ENCODE measurements around the gene PPP6R2. TPM values are rescaled to one million over a fixed set of nuclear protein-coding genes. Genes with fewer than 3 reads are reported as not detected.

PPP6R2 gene
- total and polyA plus RNA-seq, 9 of the 15 experiments (the other 6 are each of a cell fraction or from before 2014, with no cell fraction given): 0.32 to 39.8 (median 21.4) TPM

DNA sequence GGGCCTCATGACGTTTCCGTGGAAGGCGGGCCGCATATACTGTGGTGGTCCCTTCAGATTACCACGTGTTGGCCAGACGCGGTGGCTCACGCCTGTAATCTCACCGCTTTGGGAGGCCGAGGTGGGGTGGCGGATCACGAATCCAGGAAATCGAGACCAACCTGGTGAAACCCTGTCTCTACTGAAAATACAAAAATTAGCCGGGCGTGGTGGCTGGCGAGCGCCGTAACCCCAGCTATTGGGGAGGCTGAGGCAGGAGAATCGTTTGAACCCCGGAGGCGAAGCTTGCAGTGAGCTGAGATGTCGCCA is 15.5 kb upstream of the PPP6R2 start (continued):
- TF ChIP-seq, protein P1, sequence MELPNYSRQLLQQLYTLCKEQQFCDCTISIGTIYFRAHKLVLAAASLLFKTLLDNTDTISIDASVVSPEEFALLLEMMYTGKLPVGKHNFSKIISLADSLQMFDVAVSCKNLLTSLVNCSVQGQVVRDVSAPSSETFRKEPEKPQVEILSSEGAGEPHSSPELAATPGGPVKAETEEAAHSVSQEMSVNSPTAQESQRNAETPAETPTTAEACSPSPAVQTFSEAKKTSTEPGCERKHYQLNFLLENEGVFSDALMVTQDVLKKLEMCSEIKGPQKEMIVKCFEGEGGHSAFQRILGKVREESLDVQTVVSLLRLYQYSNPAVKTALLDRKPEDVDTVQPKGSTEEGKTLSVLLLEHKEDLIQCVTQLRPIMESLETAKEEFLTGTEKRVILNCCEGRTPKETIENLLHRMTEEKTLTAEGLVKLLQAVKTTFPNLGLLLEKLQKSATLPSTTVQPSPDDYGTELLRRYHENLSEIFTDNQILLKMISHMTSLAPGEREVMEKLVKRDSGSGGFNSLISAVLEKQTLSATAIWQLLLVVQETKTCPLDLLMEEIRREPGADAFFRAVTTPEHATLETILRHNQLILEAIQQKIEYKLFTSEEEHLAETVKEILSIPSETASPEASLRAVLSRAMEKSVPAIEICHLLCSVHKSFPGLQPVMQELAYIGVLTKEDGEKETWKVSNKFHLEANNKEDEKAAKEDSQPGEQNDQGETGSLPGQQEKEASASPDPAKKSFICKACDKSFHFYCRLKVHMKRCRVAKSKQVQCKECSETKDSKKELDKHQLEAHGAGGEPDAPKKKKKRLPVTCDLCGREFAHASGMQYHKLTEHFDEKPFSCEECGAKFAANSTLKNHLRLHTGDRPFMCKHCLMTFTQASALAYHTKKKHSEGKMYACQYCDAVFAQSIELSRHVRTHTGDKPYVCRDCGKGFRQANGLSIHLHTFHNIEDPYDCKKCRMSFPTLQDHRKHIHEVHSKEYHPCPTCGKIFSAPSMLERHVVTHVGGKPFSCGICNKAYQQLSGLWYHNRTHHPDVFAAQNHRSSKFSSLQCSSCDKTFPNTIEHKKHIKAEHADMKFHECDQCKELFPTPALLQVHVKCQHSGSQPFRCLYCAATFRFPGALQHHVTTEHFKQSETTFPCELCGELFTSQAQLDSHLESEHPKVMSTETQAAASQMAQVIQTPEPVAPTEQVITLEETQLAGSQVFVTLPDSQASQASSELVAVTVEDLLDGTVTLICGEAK (IDR thresholded peaks at IDR 0.05): no peak
- TF ChIP-seq, protein P1 (CRISPR knock-in tag; IDR thresholded peaks at IDR 0.05): no peak
- TF ChIP-seq MTA2 (IDR thresholded peaks at IDR 0.05; ENCODE audit: low read depth): no peak
- no peak for TF ChIP-seq GATAD2A (IDR thresholded peaks at IDR 0.05)
- TF ChIP-seq GATA2 (CRISPR knock-in tag; IDR thresholded peaks at IDR 0.05): no peak
- TF ChIP-seq ZNF347 (CRISPR knock-in tag; IDR thresholded peaks at IDR 0.05; ENCODE audit: low read depth): no peak
- TF ChIP-seq HDAC3 (IDR thresholded peaks at IDR 0.05; ENCODE audit: borderline replicate concordance, partially characterized antibody): no peak
- no peak for TF ChIP-seq ZSCAN29 (IDR thresholded peaks at IDR 0.05)
- no peak for TF ChIP-seq PTBP1 (IDR thresholded peaks at IDR 0.05; ENCODE audit: low read depth, low read length)
- no peak for TF ChIP-seq THRAP3 (IDR thresholded peaks at IDR 0.05; ENCODE audit: borderline replicate concordance)
- TF ChIP-seq, protein P2, sequence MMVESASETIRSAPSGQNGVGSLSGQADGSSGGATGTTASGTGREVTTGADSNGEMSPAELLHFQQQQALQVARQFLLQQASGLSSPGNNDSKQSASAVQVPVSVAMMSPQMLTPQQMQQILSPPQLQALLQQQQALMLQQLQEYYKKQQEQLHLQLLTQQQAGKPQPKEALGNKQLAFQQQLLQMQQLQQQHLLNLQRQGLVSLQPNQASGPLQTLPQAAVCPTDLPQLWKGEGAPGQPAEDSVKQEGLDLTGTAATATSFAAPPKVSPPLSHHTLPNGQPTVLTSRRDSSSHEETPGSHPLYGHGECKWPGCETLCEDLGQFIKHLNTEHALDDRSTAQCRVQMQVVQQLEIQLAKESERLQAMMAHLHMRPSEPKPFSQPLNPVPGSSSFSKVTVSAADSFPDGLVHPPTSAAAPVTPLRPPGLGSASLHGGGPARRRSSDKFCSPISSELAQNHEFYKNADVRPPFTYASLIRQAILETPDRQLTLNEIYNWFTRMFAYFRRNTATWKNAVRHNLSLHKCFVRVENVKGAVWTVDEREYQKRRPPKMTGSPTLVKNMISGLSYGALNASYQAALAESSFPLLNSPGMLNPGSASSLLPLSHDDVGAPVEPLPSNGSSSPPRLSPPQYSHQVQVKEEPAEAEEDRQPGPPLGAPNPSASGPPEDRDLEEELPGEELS (CRISPR knock-in tag; IDR thresholded peaks at IDR 0.05; ENCODE audit: borderline replicate concordance): no peak
- TF ChIP-seq, protein P3, sequence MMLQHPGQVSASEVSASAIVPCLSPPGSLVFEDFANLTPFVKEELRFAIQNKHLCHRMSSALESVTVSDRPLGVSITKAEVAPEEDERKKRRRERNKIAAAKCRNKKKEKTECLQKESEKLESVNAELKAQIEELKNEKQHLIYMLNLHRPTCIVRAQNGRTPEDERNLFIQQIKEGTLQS (IDR thresholded peaks at IDR 0.05): no peak
- TF ChIP-seq, protein P3 (CRISPR knock-in tag; conservative IDR thresholded peaks at IDR 0.05): no peak
- TF ChIP-seq PCBP2 (IDR thresholded peaks at IDR 0.05; ENCODE audit: low read depth, low read length, poor library complexity, severe bottlenecking): no peak
- TF ChIP-seq TCFL5 (CRISPR knock-in tag; conservative IDR thresholded peaks at IDR 0.05): no peak
- no peak for TF ChIP-seq NEUROD1 (IDR thresholded peaks at IDR 0.05; ENCODE audit: borderline replicate concordance, low read depth, low read length, partially characterized antibody)
- no peak for TF ChIP-seq ZNF23 (CRISPR knock-in tag; IDR thresholded peaks at IDR 0.05)
